ENCODE data around the gene DYNLL2.
"Not testable (repeated sequence)": the region's sequence is repeated elsewhere in the genome, so short reads cannot be mapped to it uniquely, and the experiment has no call there.

DNA sequence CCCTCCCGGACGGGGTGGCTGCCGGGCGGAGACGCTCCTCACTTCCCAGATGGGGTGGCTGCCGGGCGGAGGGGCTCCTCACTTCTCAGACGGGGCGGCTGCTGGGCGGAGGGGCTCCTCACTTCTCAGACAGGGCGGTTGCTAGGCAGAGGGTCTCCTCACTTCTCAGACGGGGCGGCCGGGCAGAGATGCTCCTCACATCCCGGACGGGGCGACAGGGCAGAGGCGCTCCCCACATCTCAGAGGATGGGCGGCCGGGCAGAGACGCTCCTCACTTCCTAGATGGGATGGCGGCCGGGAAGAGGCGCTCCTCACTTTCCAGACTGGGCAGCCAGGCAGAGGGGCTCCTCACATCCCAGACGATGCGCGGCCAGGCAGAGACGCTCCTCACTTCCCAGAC is 8.8 kb upstream of the DYNLL2 start:
- TF ChIP-seq, protein P1, sequence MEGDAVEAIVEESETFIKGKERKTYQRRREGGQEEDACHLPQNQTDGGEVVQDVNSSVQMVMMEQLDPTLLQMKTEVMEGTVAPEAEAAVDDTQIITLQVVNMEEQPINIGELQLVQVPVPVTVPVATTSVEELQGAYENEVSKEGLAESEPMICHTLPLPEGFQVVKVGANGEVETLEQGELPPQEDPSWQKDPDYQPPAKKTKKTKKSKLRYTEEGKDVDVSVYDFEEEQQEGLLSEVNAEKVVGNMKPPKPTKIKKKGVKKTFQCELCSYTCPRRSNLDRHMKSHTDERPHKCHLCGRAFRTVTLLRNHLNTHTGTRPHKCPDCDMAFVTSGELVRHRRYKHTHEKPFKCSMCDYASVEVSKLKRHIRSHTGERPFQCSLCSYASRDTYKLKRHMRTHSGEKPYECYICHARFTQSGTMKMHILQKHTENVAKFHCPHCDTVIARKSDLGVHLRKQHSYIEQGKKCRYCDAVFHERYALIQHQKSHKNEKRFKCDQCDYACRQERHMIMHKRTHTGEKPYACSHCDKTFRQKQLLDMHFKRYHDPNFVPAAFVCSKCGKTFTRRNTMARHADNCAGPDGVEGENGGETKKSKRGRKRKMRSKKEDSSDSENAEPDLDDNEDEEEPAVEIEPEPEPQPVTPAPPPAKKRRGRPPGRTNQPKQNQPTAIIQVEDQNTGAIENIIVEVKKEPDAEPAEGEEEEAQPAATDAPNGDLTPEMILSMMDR (IDR thresholded peaks at IDR 0.05): not testable (repeated sequence)
- TF ChIP-seq POLR2A (IDR thresholded peaks at IDR 0.05): not testable (repeated sequence)
